ENCODE measurements around the gene MVD. TPM values are rescaled to one million over a fixed set of nuclear protein-coding genes. Genes with fewer than 3 reads are reported as not detected.

MVD gene
- total and polyA plus RNA-seq, 2 of the 13 experiments (the other 11 are each of a cell fraction or from before 2014, with no cell fraction given) = 28.1 to 187 TPM

GRCh38 chr16:88639231-88640038 is 23.5 kb downstream of the MVD start (continued):
- TF ChIP-seq DNMT1 (CRISPR knock-in tag; IDR thresholded peaks at IDR 0.05) (no peak), POLR2A (IDR thresholded peaks at IDR 0.05; ENCODE audit: insufficient read depth in 1 of 2, low read depth in 2 of 2, low read length in 2 of 2) (no peak), STAG1 (CRISPR knock-in tag; IDR thresholded peaks at IDR 0.05) (no peak), ZNF614 (CRISPR knock-in tag; IDR thresholded peaks at IDR 0.05; ENCODE audit: borderline replicate concordance) (no peak), RBM39 (IDR thresholded peaks at IDR 0.05; ENCODE audit: low read depth, low read length, poor library complexity, severe bottlenecking) (peak; percentile 57), CBX1 (IDR thresholded peaks at IDR 0.05; ENCODE audit: low read depth) (no peak), ZNF263 (CRISPR knock-in tag; IDR thresholded peaks at IDR 0.05) (no peak), PBX3 (CRISPR knock-in tag; IDR thresholded peaks at IDR 0.05; ENCODE audit: borderline replicate concordance) (no peak), ZNF335 (CRISPR knock-in tag; IDR thresholded peaks at IDR 0.05) (0 out of 2 replicates have a peak, but pooled peaks have one; percentile 35), HDAC2 (CRISPR knock-in tag; IDR thresholded peaks at IDR 0.05) (no peak), BRD4 (CRISPR knock-in tag; IDR thresholded peaks at IDR 0.05) (no peak; the same call in 1 of the 2 replicates), ZNF598 (CRISPR knock-in tag; IDR thresholded peaks at IDR 0.05; ENCODE audit: borderline replicate concordance) (no peak; the same call in 1 of the 2 replicates), RARA (CRISPR knock-in tag; IDR thresholded peaks at IDR 0.05) (no peak), ZNF644 (CRISPR knock-in tag; IDR thresholded peaks at IDR 0.05; ENCODE audit: low read depth) (no peak), ZNF253 (CRISPR knock-in tag; IDR thresholded peaks at IDR 0.05; ENCODE audit: borderline replicate concordance) (0 out of 2 replicates have a peak, but pooled peaks have one; percentile 19), ZNF761 (CRISPR knock-in tag; conservative IDR thresholded peaks at IDR 0.05) (0 out of 2 replicates have a peak, but pooled peaks have one; percentile 31), ZNF781 (CRISPR knock-in tag; IDR thresholded peaks at IDR 0.05; ENCODE audit: borderline replicate concordance, not compliant biosample characterization) (no peak), E2F2 (CRISPR knock-in tag; IDR thresholded peaks at IDR 0.05; ENCODE audit: borderline replicate concordance) (no peak), ZNF768 (CRISPR knock-in tag; IDR thresholded peaks at IDR 0.05) (no peak), GABPB1 (CRISPR knock-in tag; IDR thresholded peaks at IDR 0.05) (no peak), E2F5 (CRISPR knock-in tag; conservative IDR thresholded peaks at IDR 0.05) (no peak), FOXC1 (CRISPR knock-in tag; IDR thresholded peaks at IDR 0.05; ENCODE audit: borderline replicate concordance) (peak; percentile 32; the same call in 1 of the 2 replicates)
- TF ChIP-seq, protein P1, sequence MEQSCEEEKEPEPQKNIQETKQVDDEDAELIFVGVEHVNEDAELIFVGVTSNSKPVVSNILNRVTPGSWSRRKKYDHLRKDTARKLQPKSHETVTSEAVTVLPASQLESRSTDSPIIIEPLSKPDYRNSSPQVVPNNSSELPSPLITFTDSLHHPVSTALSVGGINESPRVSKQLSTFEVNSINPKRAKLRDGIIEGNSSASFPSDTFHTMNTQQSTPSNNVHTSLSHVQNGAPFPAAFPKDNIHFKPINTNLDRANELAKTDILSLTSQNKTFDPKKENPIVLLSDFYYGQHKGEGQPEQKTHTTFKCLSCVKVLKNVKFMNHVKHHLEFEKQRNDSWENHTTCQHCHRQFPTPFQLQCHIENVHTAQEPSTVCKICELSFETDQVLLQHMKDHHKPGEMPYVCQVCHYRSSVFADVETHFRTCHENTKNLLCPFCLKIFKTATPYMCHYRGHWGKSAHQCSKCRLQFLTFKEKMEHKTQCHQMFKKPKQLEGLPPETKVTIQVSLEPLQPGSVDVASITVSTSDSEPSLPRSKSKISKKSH (CRISPR knock-in tag; IDR thresholded peaks at IDR 0.05; ENCODE audit: borderline replicate concordance) = peak; percentile 42; the same call in 1 of the 2 replicates
- TF ChIP-seq, protein P2, sequence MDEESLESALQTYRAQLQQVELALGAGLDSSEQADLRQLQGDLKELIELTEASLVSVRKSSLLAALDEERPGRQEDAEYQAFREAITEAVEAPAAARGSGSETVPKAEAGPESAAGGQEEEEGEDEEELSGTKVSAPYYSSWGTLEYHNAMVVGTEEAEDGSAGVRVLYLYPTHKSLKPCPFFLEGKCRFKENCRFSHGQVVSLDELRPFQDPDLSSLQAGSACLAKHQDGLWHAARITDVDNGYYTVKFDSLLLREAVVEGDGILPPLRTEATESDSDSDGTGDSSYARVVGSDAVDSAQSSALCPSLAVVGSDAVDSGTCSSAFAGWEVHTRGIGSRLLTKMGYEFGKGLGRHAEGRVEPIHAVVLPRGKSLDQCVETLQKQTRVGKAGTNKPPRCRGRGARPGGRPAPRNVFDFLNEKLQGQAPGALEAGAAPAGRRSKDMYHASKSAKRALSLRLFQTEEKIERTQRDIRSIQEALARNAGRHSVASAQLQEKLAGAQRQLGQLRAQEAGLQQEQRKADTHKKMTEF (CRISPR knock-in tag; IDR thresholded peaks at IDR 0.05) = 0 out of 2 replicates have a peak, but pooled peaks have one; percentile 25

Data from HepG2 (cell line).